ENCODE results near the gene ST7.

ST7 gene

DNA sequence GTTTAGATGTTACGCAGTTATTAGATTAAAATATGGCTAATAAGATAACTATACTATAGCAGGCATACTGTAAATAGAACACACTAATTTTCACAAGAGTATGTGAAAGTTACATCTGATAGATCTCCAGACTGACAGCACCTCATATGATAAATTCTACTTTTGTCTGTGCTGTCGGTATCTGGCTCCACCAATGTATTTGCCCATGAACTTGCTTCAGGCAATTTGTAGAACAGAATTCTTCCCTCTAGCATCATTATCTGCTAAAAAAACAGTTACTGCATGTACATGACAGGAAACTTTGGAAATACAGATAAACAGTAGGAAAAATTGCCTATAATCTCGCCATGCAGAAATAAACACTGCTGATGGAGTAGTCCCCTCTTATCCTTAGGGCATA, 231.8 kb downstream of the ST7 start:
- no peak for ATAC-seq
- TF ChIP-seq CSDC2 (CRISPR knock-in tag; IDR thresholded peaks at IDR 0.05): no peak
- peak; percentile 26; the same call in 1 of the 2 replicates for TF ChIP-seq TCF4 (CRISPR knock-in tag; IDR thresholded peaks at IDR 0.05; ENCODE audit: borderline replicate concordance)
- 0 out of 2 replicates have a peak, but pooled peaks have one; percentile 35 for TF ChIP-seq ZNF8 (CRISPR knock-in tag; IDR thresholded peaks at IDR 0.05)
- TF ChIP-seq ISL1 (CRISPR knock-in tag; IDR thresholded peaks at IDR 0.05): peak; percentile 34; the same call in 1 of the 2 replicates
- TF ChIP-seq CSRNP3 (CRISPR knock-in tag; IDR thresholded peaks at IDR 0.05): 0 out of 2 replicates have a peak, but pooled peaks have one; percentile 50

GRCh38 chr7:117186218-117187010, 233.1 kb downstream of the ST7 start:
- no peak for TF ChIP-seq OSR1 (CRISPR knock-in tag; IDR thresholded peaks at IDR 0.05)
- no peak for TF ChIP-seq ARNTL (CRISPR knock-in tag; IDR thresholded peaks at IDR 0.05; ENCODE audit: borderline replicate concordance, low read depth)
- TF ChIP-seq ZFP3 (CRISPR knock-in tag; IDR thresholded peaks at IDR 0.05): 0 out of 2 replicates have a peak, but pooled peaks have one; percentile 22
- no peak for TF ChIP-seq ISL1 (CRISPR knock-in tag; IDR thresholded peaks at IDR 0.05)
- peak; percentile 78 for ATAC-seq

DNA sequence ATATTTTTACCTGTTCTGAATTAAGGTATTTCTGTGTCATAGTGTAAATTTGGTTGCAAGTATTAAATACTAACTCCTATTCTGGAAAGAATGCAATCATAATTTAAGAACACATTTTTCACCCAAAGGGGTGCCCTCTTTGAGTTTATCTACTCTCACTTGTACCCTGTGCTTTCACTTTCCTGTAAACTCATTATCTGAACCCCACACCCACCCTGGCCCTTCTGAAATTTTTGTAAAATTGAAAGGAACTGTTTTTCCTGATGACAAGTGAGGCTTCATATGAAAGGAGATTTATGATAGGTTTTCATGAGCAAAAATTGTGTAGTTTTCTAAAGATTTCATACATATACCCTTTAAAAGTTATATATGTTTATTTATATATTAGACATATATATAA, 235.1 kb downstream of the ST7 start:
- ATAC-seq: no peak
- TF ChIP-seq ESRRG (CRISPR knock-in tag; IDR thresholded peaks at IDR 0.05): no peak
- no peak for TF ChIP-seq ZFP3 (CRISPR knock-in tag; IDR thresholded peaks at IDR 0.05)
- TF ChIP-seq ZC3H10 (CRISPR knock-in tag; IDR thresholded peaks at IDR 0.05): no peak
- TF ChIP-seq GLIS3 (CRISPR knock-in tag; IDR thresholded peaks at IDR 0.05): no peak
- TF ChIP-seq TCF4 (CRISPR knock-in tag; IDR thresholded peaks at IDR 0.05; ENCODE audit: borderline replicate concordance): no peak
- TF ChIP-seq CSRNP3 (CRISPR knock-in tag; IDR thresholded peaks at IDR 0.05): no peak
- TF ChIP-seq PATZ1 (CRISPR knock-in tag; IDR thresholded peaks at IDR 0.05; ENCODE audit: borderline replicate concordance): no peak
- TF ChIP-seq ARNTL (CRISPR knock-in tag; IDR thresholded peaks at IDR 0.05; ENCODE audit: borderline replicate concordance, low read depth): no peak
- no peak for TF ChIP-seq POU6F1 (CRISPR knock-in tag; IDR thresholded peaks at IDR 0.05; ENCODE audit: borderline replicate concordance, low read depth)
- no peak for TF ChIP-seq SNAI2 (CRISPR knock-in tag; IDR thresholded peaks at IDR 0.05)
- TF ChIP-seq ZNF70 (CRISPR knock-in tag; IDR thresholded peaks at IDR 0.05): no peak
- TF ChIP-seq PPARA (CRISPR knock-in tag; IDR thresholded peaks at IDR 0.05; ENCODE audit: borderline replicate concordance): no peak
- no peak for TF ChIP-seq CREB5 (CRISPR knock-in tag; IDR thresholded peaks at IDR 0.05; ENCODE audit: low read depth)
- TF ChIP-seq ZNF565 (CRISPR knock-in tag; conservative IDR thresholded peaks at IDR 0.05; ENCODE audit: low read depth): no peak
- no peak for TF ChIP-seq ISL1 (CRISPR knock-in tag; IDR thresholded peaks at IDR 0.05)

DNA sequence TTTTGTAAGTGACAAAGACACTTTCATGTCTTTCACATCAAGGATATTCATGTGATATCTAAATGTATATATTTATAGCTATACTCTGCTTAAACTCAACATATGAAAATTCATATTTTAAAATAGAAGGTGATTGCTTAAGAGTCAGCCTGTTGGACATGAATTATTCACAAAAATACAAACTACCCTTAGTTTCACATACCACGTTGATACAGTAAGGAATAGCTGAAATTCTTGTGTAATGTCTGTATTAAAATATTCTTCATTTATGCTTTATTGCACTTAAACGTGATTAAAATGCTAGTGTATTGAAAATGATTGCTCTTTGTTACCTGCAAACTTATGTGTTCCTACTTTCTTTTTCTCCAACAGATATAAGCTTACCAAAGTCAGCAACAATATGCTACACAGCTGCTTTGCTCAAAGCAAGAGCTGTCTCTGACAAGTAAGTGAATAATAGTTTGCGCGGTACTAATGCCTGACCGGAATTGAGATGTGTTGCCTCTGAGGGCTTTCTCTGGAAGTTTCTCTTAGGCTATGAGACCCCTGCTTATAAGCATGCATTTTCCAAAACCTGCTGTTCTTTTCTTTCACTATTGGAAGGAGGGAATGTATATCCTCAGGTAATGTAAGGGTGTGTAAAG, 235.8 kb downstream of the ST7 start:
- ATAC-seq: peak; percentile 37; the same call in 2 of the 3 replicates
- TF ChIP-seq CSDC2 (CRISPR knock-in tag; IDR thresholded peaks at IDR 0.05) (no peak), CSRNP3 (CRISPR knock-in tag; IDR thresholded peaks at IDR 0.05) (no peak), ISL1 (CRISPR knock-in tag; IDR thresholded peaks at IDR 0.05) (peak; percentile 88)

Data from SK-N-SH treated with all-trans-retinoic acid at 6 μM for 48 hours (cell line).